AG10803 (cell line): ENCODE data around the gene KIF3B.
"Not testable (repeated sequence)": the region's sequence is repeated elsewhere in the genome, so short reads cannot be mapped to it uniquely, and the experiment has no call there.

Experiments used
- DNase-seq: peaks from one replicate; pipeline ENCODE4 v3.0.0; 2010; ENCODE audit warnings: low read depth
- H3K4me3 ChIP-seq: 2 replicates; pipeline ENCODE4 v1.5.1; 2011; ENCODE audit warnings: mild to moderate bottlenecking, low read length, control low read depth
- TF ChIP-seq, protein P1 (sequence below): conservative IDR thresholded peaks from 2 replicates; pipeline ENCODE4 v1.5.1; 2011; ENCODE audit warnings: mild to moderate bottlenecking, low read length, control low read depth, inconsistent platforms

The KIF3B gene

DNA sequence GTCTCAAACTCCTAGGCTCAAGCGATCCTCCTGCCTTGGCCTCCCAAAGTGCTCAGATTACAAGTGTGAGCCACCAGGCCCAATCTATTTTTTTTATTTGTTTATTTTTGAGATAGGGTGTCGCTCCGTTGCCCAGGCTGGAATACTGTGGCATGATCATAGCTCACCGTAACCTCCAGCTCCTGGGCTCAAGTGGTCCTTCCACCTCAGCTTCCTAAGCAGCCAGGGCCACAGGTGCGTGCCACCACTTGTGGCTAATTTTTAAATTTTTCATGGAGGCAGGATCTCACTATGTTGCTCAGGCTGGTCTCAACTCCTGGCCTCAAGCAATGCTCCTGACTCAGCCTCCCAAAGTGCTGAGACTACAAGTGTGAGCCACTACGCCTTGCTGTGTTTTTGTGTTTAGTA lies 9.8 kb downstream of the KIF3B start:
- no peak for DNase-seq
- TF ChIP-seq, protein P1, sequence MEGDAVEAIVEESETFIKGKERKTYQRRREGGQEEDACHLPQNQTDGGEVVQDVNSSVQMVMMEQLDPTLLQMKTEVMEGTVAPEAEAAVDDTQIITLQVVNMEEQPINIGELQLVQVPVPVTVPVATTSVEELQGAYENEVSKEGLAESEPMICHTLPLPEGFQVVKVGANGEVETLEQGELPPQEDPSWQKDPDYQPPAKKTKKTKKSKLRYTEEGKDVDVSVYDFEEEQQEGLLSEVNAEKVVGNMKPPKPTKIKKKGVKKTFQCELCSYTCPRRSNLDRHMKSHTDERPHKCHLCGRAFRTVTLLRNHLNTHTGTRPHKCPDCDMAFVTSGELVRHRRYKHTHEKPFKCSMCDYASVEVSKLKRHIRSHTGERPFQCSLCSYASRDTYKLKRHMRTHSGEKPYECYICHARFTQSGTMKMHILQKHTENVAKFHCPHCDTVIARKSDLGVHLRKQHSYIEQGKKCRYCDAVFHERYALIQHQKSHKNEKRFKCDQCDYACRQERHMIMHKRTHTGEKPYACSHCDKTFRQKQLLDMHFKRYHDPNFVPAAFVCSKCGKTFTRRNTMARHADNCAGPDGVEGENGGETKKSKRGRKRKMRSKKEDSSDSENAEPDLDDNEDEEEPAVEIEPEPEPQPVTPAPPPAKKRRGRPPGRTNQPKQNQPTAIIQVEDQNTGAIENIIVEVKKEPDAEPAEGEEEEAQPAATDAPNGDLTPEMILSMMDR = no peak
- H3K4me3 ChIP-seq = no peak overlapping the region

DNA sequence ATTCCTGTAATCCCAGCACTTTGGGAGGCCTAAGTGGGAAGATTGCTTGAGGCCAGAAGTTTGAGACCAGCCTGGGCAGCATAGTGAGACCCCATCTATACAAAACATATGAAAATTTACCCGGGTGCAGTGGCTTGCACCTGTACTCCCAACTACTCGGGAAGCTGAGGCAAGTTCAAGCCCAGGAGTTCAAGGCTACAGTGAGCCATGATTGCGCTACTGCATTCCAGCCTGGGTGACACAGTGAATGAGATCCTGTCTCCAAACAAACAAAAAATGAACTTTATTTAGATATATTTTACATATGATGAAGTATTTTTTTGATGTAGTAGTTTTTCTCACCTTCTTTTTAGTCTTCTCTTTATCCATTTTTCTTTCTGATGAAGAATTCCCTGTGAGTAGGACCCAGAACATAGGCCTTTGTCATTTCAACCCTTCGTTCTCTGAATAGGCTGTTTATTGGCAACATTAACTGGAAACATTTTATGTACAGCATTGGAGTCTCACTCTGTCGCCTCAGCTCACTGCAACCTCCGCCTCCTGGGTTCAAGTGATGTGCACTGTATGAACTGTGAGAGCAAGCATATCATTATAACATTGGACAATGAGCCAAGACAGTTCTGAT lies 10.9 kb downstream of the KIF3B start:
- no peak overlapping the region for H3K4me3 ChIP-seq
- DNase-seq = no peak
- TF ChIP-seq, protein P1 = no peak

DNA sequence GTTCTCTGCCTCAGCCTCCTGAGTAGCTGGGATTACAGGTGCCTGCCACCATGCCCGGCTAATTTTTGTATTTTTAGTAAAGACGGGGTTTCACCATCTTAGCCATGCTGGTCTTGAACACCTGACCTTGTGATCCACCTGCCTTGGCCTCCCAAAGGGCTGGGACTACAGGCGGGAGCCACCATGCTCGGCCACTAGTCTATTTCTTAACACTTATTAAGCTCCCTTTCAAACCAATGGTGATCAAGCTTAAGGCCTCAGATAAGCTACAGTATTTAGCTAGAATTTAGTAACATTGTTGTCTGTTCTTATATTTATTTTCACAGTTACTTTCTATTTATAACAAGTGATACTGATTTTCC lies 11.8 kb downstream of the KIF3B start:
- H3K4me3 ChIP-seq, DNase-seq: not testable (repeated sequence)

DNA sequence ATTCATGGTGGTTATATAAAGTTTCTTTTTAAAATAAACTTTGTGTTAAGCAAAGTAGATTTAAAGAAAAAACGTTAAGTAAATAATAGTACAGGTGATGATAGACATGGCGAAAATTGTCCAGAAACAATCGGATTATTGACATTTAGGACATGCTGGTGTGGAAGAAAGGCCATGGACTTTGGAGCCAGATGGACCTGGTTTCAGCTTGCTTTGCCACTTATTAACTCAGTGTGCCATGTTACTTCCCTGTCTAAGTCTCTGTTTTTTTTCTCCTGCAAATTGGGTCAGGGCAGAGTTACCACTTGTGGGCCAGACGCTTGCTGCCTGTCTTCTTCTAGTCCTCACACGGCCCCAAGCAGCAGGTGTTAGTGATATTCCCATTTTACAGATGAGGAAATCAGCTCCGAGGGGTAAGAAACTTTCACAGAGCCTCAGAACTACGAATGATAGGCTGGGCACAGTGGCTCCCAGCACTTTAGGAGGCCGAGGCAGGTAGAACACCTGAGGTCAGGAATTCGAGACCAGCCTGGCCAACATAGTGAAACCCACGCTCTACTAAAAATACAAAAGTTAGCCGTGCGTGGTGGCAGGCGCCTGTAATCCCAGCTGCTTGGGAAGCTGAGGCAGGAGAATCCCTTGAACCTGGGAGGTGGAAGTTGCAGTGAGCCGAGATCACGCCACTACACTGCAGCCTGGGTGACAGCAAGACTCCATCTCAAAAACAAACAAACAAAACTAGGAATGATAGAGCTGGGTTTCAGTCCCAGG lies 12.4 kb downstream of the KIF3B start:
- no peak for DNase-seq
- TF ChIP-seq, protein P1 = no peak
- no peak overlapping the region for H3K4me3 ChIP-seq

DNA sequence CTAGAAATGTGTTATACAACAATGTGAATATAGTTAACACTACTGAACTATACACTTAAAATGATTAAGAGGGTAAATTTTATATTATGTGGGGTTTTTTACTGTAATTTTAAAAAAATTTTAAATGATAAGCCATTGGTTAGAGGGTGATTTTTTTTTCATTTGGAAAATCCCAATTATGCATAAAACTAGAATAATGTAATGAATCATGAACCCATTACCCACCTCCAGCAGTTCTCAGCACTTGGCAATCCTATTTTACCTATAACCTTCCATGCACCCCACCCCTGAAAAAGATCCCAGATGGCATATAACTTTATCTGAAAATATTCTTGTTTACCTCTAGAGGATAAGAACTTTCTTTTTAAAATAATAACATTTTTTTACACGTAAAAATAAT lies 13.7 kb downstream of the KIF3B start:
- TF ChIP-seq, protein P1 = no peak
- no peak for DNase-seq
- no peak overlapping the region for H3K4me3 ChIP-seq

DNA sequence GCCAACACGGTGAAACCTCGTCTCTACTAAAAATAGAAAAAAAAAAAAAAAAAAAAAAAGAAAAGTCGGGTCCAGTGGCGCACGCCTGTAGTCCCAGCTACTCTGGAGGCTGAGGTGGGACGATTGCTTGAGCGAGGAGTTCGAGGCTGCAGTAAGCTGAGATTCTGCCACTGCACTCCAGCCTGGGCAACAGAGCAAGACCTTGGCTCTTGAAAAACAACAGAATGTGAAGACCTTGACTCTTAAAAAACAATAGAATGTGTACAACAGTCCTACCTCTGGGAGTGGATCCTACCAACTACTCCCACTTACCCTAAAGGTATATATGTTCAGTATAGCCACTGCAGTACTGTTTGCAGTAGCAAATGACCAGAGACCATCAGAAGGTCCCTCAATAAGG lies 15.1 kb downstream of the KIF3B start:
- TF ChIP-seq, protein P1 = no peak
- no peak for DNase-seq
- H3K4me3 ChIP-seq = no peak overlapping the region

DNA sequence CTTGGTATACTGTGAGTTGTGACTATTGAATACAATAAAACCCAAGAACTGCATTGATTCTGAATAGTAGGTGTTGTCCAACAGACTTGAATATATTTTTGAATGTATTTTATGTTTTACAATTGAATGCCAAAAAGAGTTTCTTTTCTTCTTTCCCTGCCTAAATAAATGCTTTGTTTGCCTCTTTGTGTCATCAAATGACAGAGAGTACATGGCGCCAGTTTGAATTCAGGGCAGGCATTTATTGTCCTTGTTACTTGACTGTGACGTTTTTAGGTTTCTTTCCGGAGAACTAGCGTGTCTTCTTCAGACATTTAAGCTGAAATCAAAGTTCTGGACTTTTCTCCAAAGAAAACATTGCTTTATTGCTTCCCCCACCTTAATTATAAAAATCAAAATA lies 16.6 kb downstream of the KIF3B start:
- H3K4me3 ChIP-seq = no peak overlapping the region
- no peak for DNase-seq
- TF ChIP-seq, protein P1 = no peak
